T-helper 22 cell (primary cell): ENCODE data around the gene TGFBRAP1.

Source experiments
- DNase-seq: peaks from one replicate; pipeline ENCODE4 v3.0.0-alpha.2; 2020; ENCODE audit warnings: low read depth

The TGFBRAP1 gene

DNA sequence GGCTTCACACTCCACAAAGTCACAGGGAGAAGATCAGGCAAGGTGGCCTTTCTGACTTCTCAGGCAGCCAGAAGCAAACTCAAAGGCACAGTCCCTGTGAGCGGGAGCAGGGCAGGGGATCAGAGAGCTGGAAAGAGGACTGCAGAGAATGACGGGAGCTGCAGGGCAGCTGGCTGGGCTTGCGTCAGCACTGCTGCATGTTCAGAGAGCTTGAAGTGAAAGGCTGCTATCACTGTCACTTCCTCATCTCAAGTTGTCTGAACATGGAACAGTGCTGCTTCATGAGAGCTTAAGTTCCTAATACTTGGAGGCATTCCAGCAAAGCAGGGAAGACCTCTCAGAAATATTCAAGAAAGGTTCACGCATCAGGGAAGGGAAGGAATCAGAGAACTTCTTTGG is 20.4 kb downstream of the TGFBRAP1 start:
- no peak for DNase-seq

- no peak for DNase-seq
These were observed 21.0 kb downstream of the TGFBRAP1 start for GRCh38 chr2:105308382-105309146.

DNA sequence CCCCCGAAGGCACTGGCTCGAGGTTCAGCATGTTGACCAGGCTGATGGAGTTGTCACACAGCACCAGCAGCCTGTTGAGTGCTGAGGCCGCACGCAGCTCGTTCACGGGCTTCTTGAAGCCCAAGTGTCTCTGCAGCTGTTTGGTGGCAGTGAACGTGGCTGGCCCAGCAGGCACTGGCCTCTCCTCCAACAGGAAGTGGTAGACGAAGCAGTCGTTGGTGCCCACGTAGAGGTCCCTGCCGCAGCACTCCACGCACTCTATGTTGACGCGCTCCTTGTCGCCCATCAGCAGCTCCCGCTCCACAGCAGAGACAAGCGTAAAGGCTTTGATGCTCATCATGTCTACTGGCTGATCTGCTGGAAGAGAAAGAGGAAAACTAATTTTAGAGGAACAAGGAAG is 21.6 kb downstream of the TGFBRAP1 start:
- no peak for DNase-seq

- no peak for DNase-seq
These were observed 22.0 kb downstream of the TGFBRAP1 start for GRCh38 chr2:105307550-105307949.

DNA sequence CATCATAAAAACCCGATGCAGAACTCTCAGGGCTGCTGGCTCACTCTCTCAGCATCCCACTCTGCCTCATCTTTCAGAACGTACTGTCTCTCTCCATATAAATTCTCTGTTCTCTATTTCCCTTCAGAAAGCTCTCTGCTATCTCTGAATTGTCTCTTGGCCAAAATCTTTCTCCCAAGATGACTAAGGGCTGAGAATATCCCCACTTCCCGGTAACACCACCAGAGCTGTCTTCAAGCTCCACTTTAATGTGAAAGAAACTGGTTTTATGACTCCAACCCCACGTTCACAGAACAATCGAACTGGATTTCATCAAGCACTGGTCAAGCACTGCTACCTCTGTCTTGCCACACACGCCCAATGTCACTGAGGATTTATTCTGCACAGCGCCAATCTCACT is 22.4 kb downstream of the TGFBRAP1 start:
- DNase-seq = no peak

DNA sequence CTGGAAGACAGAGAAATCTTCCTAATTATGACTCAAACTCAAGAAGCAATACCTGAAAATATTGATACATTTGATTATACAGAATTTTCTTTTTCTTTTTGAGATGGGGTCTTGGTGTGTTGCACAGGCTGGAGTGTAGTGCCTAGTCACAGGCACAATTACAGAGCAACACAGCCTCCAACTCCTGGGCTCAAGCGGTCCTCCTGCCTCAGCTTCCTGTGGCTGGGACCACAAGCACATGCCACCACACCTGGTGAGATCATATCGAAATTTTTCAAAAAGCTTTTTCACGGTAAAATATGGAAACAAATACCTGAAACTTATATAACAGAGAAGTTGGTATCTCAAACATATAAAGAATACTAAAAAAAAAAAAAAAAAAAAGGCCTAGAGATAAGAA is 27.9 kb downstream of the TGFBRAP1 start:
- no peak for DNase-seq

GRCh38 chr2:105299290-105299689 is 30.2 kb downstream of the TGFBRAP1 start:
- no peak for DNase-seq

DNA sequence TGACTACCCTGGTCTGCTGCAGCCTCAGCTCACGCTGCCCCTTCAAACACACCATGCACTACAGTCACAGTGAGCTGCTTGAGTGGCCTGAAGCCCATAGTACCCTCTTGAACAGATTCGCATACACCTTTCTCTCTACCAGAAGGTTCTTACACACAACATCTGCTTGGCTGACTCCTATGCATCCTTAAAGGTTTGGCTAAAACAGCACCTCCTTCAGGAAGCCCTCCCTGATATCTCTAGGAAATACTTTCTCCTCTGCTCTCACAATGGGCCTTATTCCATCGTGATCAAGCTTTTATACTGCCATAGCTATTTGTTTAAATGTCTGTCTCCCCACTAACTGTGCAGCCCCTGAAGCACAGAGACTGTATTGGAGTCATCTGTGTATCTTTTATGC is 31.5 kb downstream of the TGFBRAP1 start:
- no peak for DNase-seq

GRCh38 chr2:105297216-105297615 is 32.3 kb downstream of the TGFBRAP1 start:
- DNase-seq = no peak

DNA sequence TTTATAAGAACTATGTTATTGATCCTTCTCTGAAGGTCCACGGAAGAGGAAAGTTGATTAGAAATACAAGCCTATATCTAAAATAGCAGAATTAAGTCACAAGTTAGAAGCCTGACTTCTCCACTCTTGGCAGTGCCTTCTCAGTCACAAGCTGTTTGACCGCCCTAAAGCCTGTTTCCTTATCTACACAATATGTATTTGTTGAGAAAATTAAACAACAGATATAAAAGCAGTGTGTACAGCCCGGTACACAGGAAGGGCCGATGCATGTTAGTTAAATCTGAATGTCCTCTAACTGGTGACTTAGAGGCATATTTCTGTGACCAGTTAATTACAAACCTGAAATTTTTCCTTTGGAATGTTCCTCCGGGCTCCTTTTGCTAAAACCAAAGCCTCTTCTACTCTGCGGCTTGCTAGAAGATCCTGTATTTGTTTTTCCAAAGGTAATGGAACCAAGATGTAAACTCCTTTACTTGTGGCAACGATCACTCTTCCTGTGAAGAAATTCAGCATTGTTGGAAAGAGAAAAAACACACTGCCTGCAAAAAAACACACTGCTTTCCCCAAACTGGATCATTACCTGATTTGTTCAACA is 33.4 kb downstream of the TGFBRAP1 start:
- DNase-seq = no peak

- DNase-seq = no peak
These were observed 34.6 kb downstream of the TGFBRAP1 start for GRCh38 chr2:105294844-105295481.

DNA sequence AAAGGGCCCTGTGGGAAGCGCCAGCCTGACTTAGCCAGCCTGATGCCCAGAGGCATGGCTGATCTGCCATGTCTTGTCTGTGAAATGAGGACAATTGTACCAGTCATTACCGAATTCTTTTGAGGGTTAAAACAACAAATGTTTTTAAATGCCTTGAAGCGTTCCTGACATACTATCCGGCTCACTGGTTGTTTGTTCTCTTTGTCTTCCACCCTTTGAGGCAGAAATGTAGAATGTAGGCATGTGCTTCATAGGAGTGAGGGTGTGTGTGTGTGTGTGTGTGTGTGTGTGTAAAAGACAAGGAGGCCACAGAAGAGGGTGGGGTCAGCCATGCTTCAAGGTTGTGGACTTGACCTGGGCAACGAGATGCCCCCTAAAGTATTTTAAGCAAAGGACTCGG is 35.5 kb downstream of the TGFBRAP1 start:
- no peak for DNase-seq

DNA sequence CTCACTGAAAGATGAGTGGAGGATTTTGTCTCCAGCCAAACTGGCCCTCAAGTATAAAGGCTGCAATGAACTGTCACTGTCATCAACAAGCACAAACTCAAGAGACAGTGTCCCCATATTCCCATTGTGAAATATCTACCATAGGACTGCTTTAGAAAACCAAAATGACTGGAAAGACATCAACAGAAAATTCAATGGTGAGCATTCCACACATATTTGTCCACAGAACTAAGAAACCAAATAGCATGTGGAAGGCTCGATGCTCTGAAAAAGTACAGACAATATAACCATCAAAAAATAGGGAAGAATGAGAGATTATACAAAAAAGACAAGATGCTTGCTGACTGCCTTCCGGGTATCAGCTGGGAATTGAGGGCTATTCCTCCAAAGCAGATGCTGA is 37.6 kb downstream of the TGFBRAP1 start:
- DNase-seq = no peak

GRCh38 chr2:105290981-105291660 is 38.4 kb downstream of the TGFBRAP1 start:
- no peak for DNase-seq

DNA sequence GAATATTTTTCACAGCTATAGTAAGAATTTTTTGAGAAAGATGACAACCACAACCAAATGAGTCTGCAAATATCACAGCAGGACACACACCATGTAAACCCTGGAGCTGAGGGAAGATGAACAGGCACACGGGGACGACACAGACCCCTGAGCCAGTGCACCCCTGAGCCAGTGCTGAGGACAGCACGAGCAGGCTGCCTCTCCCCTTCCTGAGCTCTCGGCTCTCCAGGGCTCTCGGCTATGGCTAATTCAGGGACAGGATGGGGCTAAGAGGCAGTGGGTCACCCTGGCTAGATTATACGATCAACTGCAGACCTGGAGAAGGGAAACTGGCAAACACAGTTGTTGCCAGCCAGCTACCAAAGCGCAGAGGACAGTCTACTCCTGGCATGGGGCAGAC is 41.4 kb downstream of the TGFBRAP1 start:
- no peak for DNase-seq

DNA sequence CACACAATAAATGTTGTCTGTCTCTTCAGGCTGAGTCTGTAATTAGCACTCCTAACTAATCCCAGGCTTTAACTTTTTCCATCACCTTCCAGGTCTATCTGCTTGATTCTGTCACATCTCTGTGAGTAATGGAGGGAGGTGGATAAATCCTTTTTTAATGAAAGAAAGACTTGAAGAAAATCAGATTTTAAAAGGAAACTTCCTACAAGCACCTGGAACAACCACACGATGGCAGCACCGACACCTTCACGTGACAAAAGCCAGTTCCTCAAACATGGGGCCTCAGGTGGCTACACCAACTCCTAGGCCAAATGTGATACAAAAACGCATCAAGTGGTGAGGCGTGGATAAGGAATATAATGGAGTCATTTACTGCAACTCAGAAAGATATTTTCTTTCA is 41.8 kb downstream of the TGFBRAP1 start:
- no peak for DNase-seq

DNA sequence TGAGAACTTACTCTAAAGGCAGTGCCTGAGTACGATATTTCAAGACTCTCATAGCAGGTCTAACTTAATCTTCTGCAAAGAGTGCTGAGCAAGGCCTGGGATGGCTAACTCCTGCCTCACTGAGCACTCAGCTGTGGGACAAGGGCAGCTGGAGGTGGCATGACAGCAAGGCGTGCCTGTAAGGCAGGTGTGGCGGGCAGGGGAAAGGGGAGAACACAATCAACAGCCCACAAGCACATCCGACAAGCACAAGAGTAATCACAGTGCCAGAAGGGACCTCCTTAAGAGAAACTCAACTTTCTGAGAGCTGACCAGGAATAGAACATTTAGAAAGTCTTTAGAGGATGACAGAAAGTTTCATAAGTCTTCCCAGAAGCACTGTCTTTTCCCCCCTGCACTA is 46.0 kb downstream of the TGFBRAP1 start:
- no peak for DNase-seq

DNA sequence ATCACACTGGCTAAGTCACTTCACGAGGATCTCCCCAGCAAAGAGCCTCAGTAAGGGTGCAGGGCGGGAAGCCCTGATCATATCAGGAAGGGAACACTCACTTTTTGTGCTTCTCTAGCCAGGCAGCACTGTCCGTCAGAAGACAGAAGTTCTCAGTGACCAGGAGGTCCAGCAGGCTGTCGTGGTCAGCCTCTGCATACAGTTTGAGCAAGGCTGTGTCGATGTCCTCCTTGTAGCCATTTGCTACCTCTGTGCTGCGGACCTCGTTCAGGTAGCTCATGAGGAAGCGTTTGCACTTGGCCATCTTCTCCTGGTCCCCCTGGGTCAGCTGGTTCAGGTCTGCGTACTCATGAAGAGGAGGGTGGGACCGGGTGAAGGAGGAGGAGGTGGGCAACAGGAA is 49.3 kb downstream of the TGFBRAP1 start:
- no peak for DNase-seq

DNA sequence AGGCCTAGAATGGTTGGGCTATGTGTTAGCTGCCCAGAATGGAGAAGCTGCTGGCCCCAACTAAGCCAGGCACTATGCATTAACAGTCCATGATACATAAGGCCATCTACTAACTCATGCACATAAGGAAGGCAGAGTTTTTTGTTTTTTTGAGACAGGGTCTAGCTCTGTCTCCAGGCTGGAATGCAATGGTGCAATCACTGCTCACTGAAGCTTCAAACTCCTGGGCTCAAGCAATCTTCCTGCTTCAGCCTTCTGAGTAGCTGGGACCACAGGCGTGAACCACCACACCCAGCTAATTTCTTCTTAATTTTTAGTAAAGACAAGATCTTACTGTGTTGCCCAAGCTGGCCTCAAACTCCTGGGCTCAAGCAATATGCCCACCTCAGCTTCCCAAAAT is 50.4 kb downstream of the TGFBRAP1 start:
- DNase-seq = no peak

DNA sequence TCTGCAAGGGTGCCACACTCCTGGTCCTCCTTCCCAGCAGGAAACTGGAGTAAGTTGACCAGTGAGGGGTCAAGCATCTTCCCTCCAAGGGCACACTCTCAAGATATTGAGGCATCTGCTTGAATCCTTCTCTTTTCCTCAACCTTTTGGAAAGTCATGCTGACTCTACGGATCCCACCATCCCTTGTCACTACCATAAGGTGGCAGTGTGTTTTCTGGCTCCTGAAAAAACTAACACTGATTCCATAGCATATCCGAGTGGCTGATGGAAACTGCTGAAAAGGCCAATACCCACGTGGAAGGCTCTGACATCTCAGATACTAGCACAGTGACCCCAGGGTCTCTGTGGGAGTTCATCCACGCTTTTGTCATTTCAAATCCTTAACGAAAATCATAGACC is 50.9 kb downstream of the TGFBRAP1 start:
- no peak for DNase-seq

DNA sequence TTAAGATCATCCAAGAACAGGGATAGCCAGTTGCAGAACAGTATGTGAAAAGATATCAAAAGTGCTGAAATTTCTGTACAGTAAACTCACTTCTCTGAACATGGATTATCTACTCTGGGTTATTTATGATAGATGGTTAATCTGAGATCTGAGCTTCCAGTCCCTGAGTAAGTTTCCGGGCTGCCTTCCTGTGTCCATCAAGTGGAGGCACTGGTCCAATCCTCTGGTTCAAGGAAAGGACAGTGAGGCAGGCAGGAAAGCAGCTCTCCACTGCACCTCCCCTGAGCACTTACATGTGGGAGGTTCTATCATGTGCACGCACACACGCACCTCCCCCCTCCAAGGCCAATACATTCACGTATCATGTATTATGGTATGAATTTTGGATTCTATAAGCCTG is 55.5 kb downstream of the TGFBRAP1 start:
- DNase-seq = no peak

DNA sequence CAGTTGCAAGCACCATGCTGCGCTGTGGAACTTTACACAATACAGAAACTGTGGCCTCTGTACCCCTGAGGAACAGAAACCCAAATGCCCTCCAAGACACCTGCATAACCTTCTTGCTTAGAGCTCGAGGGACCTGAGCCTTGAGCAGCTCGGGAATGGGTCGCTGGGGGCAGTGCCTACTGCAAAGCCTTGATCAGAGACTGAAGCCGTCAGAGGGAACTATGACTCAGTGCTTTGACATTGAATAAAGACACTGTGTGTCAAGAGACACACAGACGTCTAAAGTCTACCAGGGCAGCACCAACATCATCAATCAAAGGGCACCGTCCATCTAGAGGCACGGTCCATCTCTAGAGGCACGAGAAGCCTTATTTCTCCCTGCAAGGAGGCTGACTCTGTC is 57.4 kb downstream of the TGFBRAP1 start:
- DNase-seq = no peak
